Fibroblast of gingiva (primary cell): ENCODE data around the gene TEKT2.

Source experiments
- DNase-seq: peaks from one replicate; pipeline ENCODE4 v3.0.0-alpha.2; 2011; ENCODE audit warnings: low read depth

TEKT2 gene, protein sequence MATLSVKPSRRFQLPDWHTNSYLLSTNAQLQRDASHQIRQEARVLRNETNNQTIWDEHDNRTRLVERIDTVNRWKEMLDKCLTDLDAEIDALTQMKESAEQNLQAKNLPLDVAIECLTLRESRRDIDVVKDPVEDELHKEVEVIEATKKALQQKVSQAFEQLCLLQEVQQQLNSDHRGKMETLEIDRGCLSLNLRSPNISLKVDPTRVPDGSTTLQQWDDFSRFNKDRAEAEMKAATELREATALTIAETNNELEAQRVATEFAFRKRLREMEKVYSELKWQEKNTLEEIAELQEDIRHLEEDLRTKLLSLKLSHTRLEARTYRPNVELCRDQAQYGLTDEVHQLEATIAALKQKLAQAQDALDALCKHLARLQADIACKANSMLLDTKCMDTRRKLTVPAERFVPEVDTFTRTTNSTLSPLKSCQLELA

DNA sequence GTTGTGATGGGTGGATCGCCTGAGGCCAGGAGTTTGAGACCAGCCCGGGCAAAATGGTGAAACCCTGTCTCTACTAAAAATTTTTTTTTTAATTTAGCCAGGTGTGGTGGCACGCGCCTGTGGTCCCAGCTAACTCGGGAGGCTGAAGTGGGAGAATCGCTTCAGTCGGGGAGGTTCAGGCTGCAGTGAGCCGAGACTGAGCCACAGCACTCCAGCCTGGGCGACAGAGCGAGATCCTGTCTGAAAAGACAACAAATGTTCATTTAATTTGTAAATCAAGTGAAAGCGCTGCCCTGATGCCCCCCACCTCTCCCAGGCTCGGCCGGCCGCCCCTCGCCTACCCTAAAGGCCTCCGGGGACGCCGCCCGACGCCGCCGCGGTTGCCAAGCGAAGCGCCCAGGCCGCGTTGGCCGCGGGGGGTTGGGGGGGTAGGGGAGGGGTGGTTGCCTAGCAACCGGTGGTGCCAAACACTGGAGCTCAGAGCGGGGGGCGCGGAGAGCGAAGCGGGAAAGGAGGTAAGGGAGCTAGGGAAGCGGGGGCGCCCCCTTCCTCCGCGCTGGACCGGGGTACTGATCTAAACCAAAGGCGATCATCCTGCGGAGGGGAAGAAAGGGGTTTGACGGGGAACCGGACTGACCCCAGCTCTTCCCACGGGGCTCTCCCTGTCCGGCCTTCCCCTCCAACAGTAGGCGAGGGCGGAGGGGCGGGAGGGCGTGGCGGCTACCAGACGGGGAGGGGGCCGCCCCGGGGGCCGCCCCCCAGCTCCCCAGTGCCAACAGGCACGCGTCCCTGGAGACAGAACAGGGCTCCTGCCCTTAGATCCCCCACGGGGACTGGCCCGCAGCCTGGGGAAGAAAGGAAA, at the start of gene TEKT2:
Gene TEKT2 (plus strand): TSS at position 460 of the 862 bp plus-strand sequence. CDS start 828 bp downstream, outside the sequence.
- peak; percentile 29 for DNase-seq

DNA sequence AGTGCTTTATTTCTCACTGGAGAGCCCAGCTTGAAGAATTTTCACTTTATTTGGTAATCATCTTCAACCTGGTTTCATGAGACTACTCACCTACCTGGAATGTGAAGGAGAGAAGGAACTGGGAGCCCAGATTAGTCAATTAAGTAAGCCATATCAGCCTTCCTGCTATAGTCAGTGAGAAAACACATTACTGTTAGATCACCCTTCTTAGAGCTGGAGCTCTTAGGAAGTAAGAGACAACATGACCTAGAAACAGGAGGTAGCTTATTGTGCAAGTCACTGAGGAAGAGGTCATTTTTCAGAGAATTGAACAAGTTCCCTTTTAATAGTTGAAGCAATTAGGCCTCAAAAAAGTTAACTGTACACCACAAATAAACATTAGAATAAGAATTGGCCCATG, 49.2 kb upstream of the TEKT2 start:
- peak; percentile 9 for DNase-seq

DNA sequence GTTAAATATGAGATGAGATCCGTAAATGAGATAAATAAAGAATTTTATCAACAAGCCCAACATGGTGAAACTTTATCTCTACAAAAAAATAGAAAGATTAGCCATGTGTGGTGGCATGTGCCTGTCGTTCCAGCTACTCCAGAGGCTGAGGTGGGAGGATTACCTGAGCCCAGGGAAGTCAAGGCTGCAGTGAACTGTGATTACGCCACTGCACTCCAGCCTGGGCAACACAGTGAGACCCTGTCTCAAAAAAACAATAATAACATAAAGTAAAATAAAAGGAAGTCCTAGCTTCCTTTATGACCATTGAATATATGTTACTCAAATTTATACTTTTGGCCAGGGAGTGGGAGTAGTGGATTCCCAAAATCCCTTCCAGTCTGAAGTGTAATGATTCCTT, 48.7 kb upstream of the TEKT2 start:
- DNase-seq = no peak

DNA sequence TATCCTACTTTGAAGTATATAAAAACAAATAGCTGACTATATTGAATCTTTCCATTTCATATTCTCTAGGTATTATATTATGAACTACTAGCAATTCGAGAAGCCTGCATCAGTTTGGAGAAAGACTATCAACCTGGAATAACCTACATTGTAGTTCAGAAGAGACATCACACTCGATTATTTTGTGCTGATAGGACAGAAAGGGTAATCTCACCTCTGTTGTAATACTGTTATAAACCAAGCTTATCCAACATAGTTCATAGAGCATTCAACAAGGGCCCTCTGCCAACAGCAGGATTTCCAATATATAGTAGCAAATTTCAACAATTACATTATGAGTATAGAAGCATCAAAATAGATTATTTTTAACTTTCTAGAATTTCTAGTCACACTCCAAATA, 43.7 kb upstream of the TEKT2 start:
- no peak for DNase-seq

DNA sequence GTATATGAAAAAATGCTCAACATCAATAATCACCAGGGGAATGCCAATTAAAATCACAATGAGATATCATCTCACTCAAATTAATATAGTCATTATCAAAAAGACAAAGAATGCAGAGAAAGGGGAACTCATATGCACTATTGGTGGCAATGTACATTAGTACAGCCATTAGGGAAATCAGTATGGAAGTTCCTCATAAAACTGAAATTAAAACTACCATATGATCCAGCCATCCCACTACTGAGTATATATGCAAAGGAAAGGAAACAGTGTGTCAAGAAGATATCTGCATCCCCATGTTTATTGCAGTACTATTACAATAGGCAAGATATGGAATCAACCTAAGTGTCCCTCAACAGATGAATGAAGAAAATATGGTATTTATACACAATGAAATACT, 32.1 kb upstream of the TEKT2 start:
- no peak for DNase-seq

DNA sequence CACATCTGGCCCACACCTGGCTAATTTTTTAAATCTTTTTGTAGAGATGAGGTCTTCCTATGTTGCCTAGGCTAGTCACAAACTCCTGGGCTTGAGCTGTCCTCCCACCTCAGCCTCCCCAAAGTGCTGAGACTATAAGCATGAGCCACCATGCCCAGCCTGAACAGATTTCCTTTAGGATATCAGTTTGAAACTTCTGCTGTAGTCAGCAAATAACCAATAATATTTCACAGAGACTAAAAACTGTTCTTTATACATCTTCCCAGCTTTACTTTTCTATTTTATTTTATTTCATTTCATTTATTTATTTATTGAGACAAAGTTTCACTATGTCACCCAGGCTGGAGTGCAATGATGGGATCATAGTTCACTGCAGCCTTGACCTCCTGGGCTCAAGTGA, 29.9 kb upstream of the TEKT2 start:
- no peak for DNase-seq

DNA sequence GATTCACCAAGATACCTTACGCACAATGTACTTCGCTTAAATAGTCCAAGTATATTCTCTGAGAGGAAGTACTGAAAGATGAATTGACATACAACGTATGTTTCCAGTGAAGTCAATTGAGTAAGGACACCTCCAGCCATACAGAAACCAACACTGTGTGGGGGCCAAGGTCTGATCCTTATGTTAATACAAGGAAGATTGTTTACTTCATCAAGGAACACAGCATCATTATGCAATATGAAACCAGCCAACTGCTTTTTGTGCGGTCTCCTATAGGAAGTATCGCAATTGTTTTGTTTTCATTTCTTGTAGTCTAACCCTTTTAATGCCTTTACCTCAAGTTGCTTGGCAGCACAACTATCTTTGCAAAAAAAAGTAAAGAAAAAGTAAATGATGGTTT, 28.2 kb upstream of the TEKT2 start:
- no peak for DNase-seq

DNA sequence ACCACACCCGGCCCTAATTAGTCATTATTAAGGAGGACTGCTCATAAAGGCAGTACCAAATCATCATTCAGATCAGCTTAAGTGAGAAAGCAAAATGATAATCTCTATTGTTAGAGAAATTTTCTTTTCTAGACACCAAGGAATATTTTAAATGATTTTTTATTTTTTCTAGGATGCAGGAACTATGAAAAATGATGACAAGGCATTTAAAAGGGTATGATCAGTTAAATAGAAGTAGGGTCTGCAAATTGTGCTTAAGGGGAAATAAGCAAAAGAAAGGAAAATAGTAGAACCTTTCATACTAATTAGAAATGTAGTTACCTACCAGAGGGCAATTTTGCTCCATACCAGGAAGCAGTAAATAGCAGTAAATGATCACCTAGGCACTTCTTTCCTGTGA, 21.6 kb upstream of the TEKT2 start:
- DNase-seq = no peak

DNA sequence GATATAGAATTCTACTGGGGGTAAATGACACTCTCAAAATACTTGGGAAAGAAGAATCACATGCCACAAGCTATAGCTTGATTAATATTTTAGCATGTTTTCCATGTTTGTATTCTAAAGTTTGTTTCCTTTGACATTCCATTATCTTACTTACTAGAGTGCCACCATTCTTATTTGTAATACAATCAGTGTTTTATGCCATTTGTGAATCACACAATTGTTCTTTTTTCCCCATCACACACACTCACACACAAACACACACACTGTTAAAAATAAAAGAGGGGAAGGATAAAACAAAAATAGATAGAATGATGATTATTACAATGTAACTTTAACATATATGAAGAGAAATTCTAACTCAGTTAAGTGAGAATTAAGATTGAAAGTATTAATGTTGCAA, 16.0 kb upstream of the TEKT2 start:
- no peak for DNase-seq

DNA sequence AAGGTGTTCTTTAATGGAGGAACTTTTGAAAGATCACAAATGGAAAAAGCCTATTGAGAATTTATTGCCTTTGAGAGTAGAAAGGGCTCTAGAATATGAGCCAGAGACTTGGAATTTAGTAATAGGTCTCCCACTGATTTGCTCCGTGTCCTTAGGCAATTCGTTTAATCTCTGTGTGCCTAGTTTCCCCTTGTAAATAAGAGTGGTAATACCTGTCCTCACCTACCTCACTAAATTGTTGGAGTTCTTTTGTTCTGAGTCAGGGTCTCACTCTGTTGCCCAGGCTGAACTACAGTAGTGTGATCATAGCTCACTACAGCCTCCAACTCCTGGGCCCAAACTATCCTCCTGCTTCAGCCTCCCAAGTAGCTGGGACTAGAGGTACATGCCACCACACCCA, 15.0 kb upstream of the TEKT2 start:
- no peak for DNase-seq

DNA sequence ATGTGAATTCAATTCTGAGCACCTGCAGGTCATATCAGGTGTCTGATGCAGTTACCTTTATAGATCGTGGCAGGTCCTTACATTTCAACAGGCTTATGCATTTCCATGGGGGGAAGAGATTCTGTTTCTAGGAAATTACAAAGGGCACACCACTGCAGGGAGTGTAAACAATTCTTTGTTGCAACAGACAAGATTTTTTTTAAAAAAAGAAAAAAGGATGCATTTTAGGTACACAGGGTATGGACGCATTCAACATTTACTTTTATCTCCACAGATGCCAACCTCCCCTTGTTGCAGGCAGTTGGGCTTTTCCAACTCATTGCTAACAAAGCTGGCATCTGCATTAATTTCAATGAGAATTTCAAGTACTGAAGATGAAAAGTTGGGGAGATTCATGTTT, 13.5 kb upstream of the TEKT2 start:
- no peak for DNase-seq

DNA sequence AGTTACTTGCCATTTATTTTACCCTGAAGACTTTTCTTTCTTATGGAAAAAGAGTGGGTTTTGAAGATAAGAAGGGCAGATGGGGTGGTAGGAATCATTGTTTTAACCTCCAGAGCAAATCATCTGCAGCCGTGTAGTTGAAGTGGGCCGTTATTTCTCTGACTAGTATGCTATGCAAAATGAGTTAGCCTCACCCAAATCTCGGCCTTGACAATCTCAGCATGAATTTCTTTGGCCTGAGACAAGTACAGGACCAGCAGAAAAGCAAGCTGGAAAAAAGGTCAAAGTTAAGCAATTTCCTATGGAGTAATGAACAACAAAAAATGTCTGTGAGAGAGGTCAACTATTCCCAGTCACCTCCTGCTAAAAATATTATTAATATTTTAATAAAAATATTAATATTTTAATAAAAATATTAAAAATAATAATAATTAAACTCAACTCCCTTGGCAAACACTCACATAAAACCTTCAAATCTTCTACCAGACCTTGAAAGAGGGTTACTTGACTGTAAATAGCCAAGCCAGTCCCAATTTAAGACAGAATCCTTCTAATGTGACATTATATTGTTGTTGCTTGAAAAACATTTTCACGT, 6.8 kb upstream of the TEKT2 start:
- DNase-seq = no peak

DNA sequence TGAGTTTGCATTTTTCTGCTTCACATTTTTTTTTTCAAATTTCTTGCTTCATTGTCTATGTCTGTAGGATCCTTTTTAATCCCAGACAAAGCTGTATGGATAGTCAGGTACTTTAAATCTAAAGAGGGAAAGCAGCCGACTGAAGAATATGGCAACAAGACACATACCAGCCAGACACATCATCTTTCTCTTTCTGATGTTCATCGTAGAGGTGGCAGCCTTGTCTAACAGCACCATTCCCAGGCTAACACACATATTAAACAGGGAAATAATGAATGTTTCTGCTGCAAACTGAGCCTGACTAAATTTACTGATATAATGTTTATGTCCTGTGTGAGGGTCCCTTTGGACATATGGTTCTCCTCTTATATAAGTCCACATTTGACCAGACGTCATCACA, 3.7 kb upstream of the TEKT2 start:
- no peak for DNase-seq

DNA sequence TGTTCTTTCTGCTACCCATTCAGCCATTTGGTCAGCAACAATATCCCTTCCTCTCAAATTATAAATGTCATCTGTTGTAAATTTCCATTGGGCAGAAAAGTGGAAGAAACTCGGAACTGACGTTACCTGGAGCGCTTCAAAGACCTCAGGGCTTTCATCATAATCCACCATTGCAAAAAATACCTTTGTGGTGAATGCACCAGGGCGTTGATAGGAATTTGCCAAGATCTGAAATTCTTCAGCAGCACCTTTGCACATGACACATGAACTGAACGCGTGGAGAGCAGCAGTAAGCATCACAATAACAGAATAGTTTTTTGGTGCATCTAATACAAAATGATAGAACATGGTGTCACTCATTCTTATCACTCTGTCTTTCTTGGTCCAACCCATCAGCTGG, 3.1 kb upstream of the TEKT2 start:
- no peak for DNase-seq

DNA sequence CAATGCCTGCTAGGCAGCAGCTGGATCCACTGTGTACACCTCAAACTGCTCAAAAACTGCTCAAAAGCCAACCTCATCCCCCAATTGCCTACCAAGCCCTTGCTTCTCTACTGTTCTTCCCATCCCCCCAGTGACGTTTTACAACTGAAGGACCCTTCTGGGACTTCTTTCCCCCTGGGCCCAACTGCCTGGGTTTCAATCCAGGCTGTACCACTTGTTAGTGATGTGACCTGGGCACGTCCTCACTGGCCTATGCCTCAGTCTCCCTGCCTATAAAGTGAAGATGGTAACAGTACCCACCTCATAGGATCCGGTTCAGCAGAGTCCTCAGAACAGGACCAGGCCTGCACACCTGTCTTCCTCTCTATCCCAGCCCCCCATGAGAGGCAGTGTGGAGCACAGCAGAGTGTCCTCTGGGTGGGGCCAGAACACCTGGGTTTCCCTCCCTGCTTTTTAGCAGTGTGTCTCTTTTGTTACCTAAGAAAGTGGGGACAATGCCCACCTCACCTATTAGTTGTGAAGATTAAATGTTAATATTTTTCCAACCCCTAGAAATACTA, 1.9 kb upstream of the TEKT2 start:
- no peak for DNase-seq

DNA sequence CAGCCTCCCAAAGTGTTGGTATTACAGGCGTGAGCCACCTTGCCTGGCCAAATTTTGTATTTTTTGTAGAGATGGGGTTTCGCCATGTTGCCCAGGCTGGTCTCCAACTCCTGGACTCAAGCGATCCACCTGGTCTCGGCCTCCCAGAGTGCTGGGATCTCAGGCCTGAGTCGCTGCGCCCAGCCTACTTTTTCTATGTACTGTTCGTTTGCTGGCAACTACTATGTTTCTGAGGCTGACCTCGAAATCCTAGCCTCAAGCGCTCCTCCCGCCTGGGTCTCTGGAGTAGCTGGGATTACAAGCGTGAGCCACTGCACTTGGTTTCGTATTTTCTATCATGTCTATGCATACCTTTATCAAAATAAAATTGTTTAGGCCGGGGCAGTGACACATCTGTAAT, 675 bp upstream of the TEKT2 start:
- no peak for DNase-seq

DNA sequence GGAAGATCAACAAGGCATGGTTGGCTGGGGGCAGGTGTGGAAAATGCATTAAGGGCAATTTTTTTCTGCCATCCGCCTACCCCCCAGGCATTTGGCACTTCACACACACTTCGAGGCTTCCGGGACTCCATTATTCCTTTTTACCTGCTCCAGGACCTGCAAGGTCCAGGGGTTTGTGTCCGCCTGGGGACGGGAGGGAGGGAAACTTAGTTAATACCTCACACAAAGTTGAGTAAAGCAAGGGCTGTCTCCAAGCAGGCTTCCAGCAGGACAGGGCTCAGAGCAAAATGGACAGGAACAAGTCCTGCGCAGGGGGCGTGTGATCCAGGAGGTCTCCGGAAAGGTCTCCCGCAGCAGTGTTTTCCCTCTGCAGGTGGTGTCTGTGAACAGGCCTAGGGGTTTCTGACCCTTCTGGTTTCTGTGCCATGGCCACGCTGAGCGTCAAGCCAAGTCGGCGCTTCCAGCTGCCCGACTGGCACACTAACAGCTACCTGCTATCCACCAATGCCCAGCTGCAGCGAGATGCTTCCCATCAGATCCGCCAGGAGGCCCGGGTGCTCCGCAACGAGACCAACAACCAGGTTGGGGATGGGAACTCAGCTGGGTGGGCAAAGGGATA, 712 bp downstream of the TEKT2 start:
- DNase-seq = no peak

DNA sequence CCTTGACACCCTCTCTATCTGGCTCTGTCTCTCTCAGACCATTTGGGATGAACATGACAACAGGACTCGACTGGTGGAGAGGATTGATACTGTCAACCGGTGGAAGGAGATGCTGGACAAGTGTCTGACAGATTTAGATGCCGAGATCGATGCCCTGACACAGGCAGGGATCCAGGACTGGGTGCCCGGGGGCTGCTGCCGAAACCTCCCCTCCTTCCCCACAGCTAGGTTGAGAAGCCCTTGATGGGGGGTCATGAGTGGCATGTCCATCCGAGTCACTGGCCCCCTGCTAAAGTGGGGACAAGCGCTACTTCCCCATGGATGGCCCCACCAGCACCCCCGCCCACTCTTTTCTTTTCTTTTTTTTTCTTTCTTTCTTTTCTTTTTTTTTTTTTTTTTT, 1.2 kb downstream of the TEKT2 start:
- no peak for DNase-seq

DNA sequence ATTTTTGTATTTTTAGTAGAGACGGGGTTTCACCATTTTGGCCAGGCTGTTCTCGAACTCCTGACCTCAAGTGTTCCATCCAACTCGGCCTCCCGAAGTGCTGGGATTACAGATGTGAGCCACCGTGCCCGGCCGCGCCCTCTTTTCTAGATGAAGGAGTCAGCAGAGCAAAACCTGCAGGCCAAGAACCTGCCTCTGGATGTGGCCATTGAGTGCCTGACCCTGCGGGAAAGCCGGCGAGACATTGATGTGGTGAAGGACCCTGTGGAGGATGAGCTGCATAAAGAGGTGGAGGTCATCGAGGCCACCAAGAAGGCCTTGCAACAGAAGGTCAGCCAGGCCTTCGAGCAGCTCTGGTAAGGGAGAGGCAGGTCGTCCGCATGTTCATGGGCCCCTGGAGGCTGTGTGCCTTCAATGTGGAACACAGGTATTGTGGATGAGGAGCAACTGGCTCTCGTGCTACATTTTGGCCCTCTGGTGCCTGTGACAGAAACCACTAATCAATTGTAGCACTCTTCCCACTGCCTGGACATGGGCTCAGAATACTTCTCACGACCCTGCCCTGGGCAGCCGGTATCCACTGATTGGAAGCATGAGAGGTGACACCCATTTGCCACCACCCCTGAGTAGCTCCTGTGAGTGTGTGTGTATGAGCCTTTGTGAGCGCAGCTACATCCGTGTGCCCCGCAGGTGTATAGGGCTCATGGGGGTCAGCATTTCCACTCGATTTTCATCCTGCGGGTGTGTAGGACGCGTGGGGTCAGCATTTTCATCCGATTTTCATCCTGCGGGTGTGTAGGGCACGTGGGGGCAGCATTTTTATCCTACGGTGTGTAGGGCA, 2.0 kb downstream of the TEKT2 start:
- no peak for DNase-seq

DNA sequence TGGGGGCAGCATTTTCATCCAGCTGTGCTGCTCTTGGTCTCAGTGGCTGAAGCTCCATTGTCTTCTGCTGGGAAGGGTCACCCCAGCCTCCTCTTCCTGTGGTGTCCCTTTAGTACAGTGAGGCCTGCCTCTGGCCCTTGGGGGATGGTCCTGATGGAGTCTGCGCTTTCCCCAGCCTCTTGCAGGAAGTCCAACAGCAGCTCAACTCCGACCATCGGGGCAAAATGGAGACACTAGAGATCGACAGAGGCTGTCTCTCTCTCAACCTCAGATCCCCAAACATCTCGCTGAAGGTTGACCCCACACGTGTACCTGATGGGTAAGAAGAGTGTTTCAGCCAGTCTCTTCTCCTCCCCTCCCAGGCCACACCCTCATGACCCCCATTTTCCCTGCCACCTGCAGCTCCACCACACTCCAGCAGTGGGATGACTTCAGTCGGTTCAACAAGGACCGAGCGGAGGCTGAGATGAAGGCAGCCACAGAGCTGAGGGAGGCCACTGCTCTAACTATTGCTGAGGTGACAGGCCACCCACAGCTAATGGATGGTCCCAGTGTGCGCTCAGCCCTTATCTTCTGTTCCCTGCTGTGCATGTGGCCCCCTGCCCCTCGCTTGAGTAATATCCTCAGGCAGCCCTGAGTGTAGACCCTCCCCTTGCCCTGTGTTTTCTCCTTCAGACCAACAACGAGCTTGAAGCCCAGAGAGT, 2.8 kb downstream of the TEKT2 start:
- DNase-seq = no peak
